CD4-positive, alpha-beta T cell (primary cell): Measurements from ENCODE around the gene DNAJC22. TPM values are rescaled to one million over a fixed set of nuclear protein-coding genes. Genes with fewer than 3 reads are reported as not detected.

Experiments
- ATAC-seq: fragments of 200-7000 bp; cut with Tn5 transposase; one replicate; pipeline ENCODE4 v1.10.0; 2022; ENCODE audit warnings: mild to moderate bottlenecking; ENCODE audit not compliant: poor library complexity
- CTCF ChIA-PET: fragments of 350-600 bp; sonication (Branson Sonifier 250); formaldehyde crosslinking; loops from one replicate; lab custom pipeline; 2021; ENCODE audit warnings: antibody characterized with exemption, inconsistent platforms; lab: Charles Lee
- POLR2A ChIA-PET: fragments of 350-600 bp; sonication (Branson Sonifier 250); formaldehyde crosslinking; loops from one replicate; lab custom pipeline; 2021; ENCODE audit warnings: antibody characterized with exemption, inconsistent platforms; lab: Charles Lee
- DNase-seq, 14 experiments: peaks; one replicate each; pipeline ENCODE4 v3.0.0-alpha.2; 2013 to 2020; ENCODE audit warnings: mixed read lengths in 2 of 14
- H3K27ac ChIP-seq, 2 donors: one replicate each; pipeline versions ENCODE4 v1.5.1 to v1.7.0; 2013; ENCODE audit warnings: low read length in 2 of 2, low read depth in 1 of 2, mild to moderate bottlenecking in 1 of 2
- H3K27me3 ChIP-seq, 2 experiments: 1 replicate in 1 of 2; 2 replicates in 1 of 2; pipeline versions ENCODE4 v1.6.1 to v1.7.0; 2013; ENCODE audit warnings: low read length in 2 of 2, control low read depth in 1 of 2, mild to moderate bottlenecking in 1 of 2, moderate library complexity in 1 of 2; ENCODE audit not compliant: insufficient read depth in 2 of 2, control insufficient read depth in 1 of 2
- H3K36me3 ChIP-seq: one replicate; pipeline ENCODE4 v1.6.1; 2013; ENCODE audit warnings: low read length, control low read depth; ENCODE audit not compliant: insufficient read depth
- H3K4me1 ChIP-seq: one replicate; pipeline ENCODE4 v1.6.1; 2013; ENCODE audit warnings: low read length, control low read depth; ENCODE audit not compliant: insufficient read depth
- H3K4me3 ChIP-seq: one replicate; pipeline ENCODE4 v1.5.1; 2013; ENCODE audit warnings: mild to moderate bottlenecking, low read length, moderate library complexity
- H3K9me3 ChIP-seq, 2 experiments: 1 replicate in 1 of 2; 2 replicates in 1 of 2; pipeline versions ENCODE4 v1.6.1 to v1.7.0; 2013; ENCODE audit warnings: low read length in 2 of 2, mild to moderate bottlenecking in 2 of 2, control low read depth in 1 of 2, moderate library complexity in 1 of 2; ENCODE audit not compliant: control insufficient read depth in 1 of 2, insufficient read depth in 1 of 2
- H3K27ac Mint-ChIP-seq: one replicate; pipeline ENCODE4 v1.8.0; 2020; ENCODE audit warnings: mixed read lengths
- H3K27me3 Mint-ChIP-seq: one replicate; pipeline ENCODE4 v1.8.0; 2021; ENCODE audit warnings: mixed read lengths
- H3K36me3 Mint-ChIP-seq: one replicate; pipeline ENCODE4 v1.8.0; 2021; ENCODE audit warnings: low read depth, mixed read lengths
- H3K4me1 Mint-ChIP-seq: one replicate; pipeline ENCODE4 v1.8.0; 2021; ENCODE audit warnings: low read depth, mixed read lengths
- H3K4me3 Mint-ChIP-seq: one replicate; pipeline ENCODE4 v1.8.0; 2020; ENCODE audit warnings: mild to moderate bottlenecking, mixed read lengths
- H3K9me3 Mint-ChIP-seq: one replicate; pipeline ENCODE4 v1.8.0; 2020; ENCODE audit warnings: mixed read lengths
- intact Hi-C, 2 experiments: fragments of 100-400 bp; cut with DNase I in 1 of 2; cut with micrococcal nuclease in 1 of 2; formaldehyde crosslinking; loops; one replicate each; pipeline versions ENCODE4 v1.15.1 to v1.9.0; 2023 to 2025; cut with DNase I, micrococcal nuclease
- total RNA-seq, 174 experiments: library from RNA in 2 of 174; stranded (reverse) in 2 of 174; gene quantifications; one replicate each; pipeline ENCODE4 v1.2.3 and lab custom pipeline; 2021 to 2026
- TF ChIP-seq, protein P1 (sequence below): fragments of 200-600 bp; IDR thresholded peaks from one replicate; pipeline ENCODE4 v1.8.0; 2022; ENCODE audit warnings: antibody characterized with exemption, mild to moderate bottlenecking

The DNAJC22 gene
- total RNA-seq, 2 experiments from 2014 or later: not detected

GRCh38 chr12:49400304-49400703 is 53.6 kb downstream of the DNAJC22 start:
- DNase-seq (no peak), ATAC-seq (no peak)
- Histone ChIP-seq H3K4me3 (no peak overlapping the region), H3K27me3 (no peaks in the 10 kb centered on the region), H3K9me3 (no peaks in the 10 kb centered on the region), H3K36me3 (no peaks in the 10 kb centered on the region), H3K4me1 (peaks cover 7% of the 10 kb centered on the region), H3K27ac (no peak overlapping the region)
- no peaks in the 10 kb centered on the region for H3K36me3 Mint-ChIP-seq
- intact Hi-C loops: no loop called here
- TF ChIP-seq, protein P1, sequence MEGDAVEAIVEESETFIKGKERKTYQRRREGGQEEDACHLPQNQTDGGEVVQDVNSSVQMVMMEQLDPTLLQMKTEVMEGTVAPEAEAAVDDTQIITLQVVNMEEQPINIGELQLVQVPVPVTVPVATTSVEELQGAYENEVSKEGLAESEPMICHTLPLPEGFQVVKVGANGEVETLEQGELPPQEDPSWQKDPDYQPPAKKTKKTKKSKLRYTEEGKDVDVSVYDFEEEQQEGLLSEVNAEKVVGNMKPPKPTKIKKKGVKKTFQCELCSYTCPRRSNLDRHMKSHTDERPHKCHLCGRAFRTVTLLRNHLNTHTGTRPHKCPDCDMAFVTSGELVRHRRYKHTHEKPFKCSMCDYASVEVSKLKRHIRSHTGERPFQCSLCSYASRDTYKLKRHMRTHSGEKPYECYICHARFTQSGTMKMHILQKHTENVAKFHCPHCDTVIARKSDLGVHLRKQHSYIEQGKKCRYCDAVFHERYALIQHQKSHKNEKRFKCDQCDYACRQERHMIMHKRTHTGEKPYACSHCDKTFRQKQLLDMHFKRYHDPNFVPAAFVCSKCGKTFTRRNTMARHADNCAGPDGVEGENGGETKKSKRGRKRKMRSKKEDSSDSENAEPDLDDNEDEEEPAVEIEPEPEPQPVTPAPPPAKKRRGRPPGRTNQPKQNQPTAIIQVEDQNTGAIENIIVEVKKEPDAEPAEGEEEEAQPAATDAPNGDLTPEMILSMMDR: no peak
- CTCF ChIA-PET: interaction anchor here (1.0 kb wide), 1 partner anchor 154 kb away, joined by 3 read pairs; no protein-coding TSS in a partner anchor
- no peaks in the 10 kb centered on the region for H3K9me3 Mint-ChIP-seq
- H3K27me3 Mint-ChIP-seq: no peaks in the 10 kb centered on the region
- H3K4me1 Mint-ChIP-seq: peaks cover 18% of the 10 kb centered on the region
- H3K4me3 Mint-ChIP-seq: no peak overlapping the region
- POLR2A ChIA-PET: interaction anchor here (1.4 kb wide), 1 partner anchor 33 kb away, joined by 4 read pairs; the partner anchor contains the start of gene SPATS2
- H3K27ac Mint-ChIP-seq: no peak overlapping the region

Other genes with a start within 250 kb of the DNAJC22 start
- gene LMBR1L, start 236.0 kb upstream of the DNAJC22 start, total RNA-seq: 100 to 1,000 TPM; 401 to 418 TPM
- gene TUBA1B, start 215.5 kb upstream of the DNAJC22 start, total RNA-seq: 100 to 1,000 TPM; 116 to 120 TPM
- gene TUBA1A, start 157.8 kb upstream of the DNAJC22 start, total RNA-seq: 100 to 1,000 TPM; 295 to 305 TPM
- gene TUBA1C, start 81.8 kb upstream of the DNAJC22 start, total RNA-seq: 10 to 100 TPM; 23.4 to 28.9 TPM
- under 1 TPM in 1 of 2 experiments, not detected in 1; 0.56 TPM for gene PRPH, start 51.7 kb upstream of the DNAJC22 start, total RNA-seq
- gene TROAP, start 23.6 kb upstream of the DNAJC22 start, total RNA-seq: under 1 TPM; 0.30 to 0.31 TPM
- gene C1QL4, start 9.7 kb upstream of the DNAJC22 start, total RNA-seq: not detected
- gene SPATS2, start 20.6 kb downstream of the DNAJC22 start, total RNA-seq: 1 to 10 TPM; 6.1 to 6.4 TPM
- 1 to 10 TPM; 2.4 to 3.4 TPM for gene KCNH3, start 192.1 kb downstream of the DNAJC22 start, total RNA-seq
- 10 to 100 TPM; 49.0 to 56.4 TPM for gene MCRS1, start 221.3 kb downstream of the DNAJC22 start, total RNA-seq